Keratinocyte (primary cell): ENCODE measurements around the gene WNT10A. TPM values are rescaled to one million over a fixed set of nuclear protein-coding genes. Genes with fewer than 3 reads are reported as not detected.

Source experiments
- DNase-seq: peaks from one replicate; pipeline ENCODE4 v3.0.0-alpha.2; 2011; ENCODE audit warnings: low read depth, missing footprints, low spot score
- FAIRE-seq: peaks from 2 replicates; lab custom pipeline; 2011; peaks lifted over from hg19 to GRCh38; lab: Jason Lieb, UNC
- H2AFZ ChIP-seq: 2 replicates; pipeline ENCODE4 v1.6.0; 2012; ENCODE audit warnings: low read length, control low read depth, inconsistent platforms; ENCODE audit not compliant: control insufficient read depth
- H3K27ac ChIP-seq: 2 replicates; pipeline ENCODE4 v1.5.1; 2011; ENCODE audit warnings: low read length; ENCODE audit not compliant: control insufficient read depth, insufficient read depth
- H3K27me3 ChIP-seq: 3 replicates; pipeline ENCODE4 v1.6.0; 2011; ENCODE audit warnings: low read length; ENCODE audit not compliant: control insufficient read depth, insufficient read depth; ENCODE audit errors: extremely low read depth
- H3K36me3 ChIP-seq, 2 experiments: 2 replicates in 1 of 2; 3 replicates in 1 of 2; pipeline ENCODE4 v1.5.1; 2011; ENCODE audit warnings: low read length in 2 of 2, mild to moderate bottlenecking in 1 of 2; ENCODE audit not compliant: control insufficient read depth in 2 of 2, insufficient read depth in 2 of 2; ENCODE audit errors: extremely low read depth in 1 of 2
- H3K4me1 ChIP-seq: 3 replicates; pipeline ENCODE4 v1.5.1; 2011; ENCODE audit warnings: low read length; ENCODE audit not compliant: control insufficient read depth, insufficient read depth; ENCODE audit errors: extremely low read depth
- H3K4me2 ChIP-seq: 3 replicates; pipeline ENCODE4 v1.6.0; 2011; ENCODE audit warnings: low read depth, low read length; ENCODE audit not compliant: control insufficient read depth, insufficient read depth; ENCODE audit errors: extremely low read depth
- H3K4me3 ChIP-seq, 3 experiments: fragments of 200-600 bp in 1 of 3; sonication (generic) in 1 of 3; 2 replicates in 2 of 3; 3 replicates in 1 of 3; pipeline ENCODE4 v1.5.1; 2011 to 2016; ENCODE audit warnings: low read length in 3 of 3, mild to moderate bottlenecking in 3 of 3, control low read depth in 2 of 3, inconsistent platforms in 1 of 3, low read depth in 1 of 3, mixed read lengths in 1 of 3, mixed run types in 1 of 3, moderate library complexity in 1 of 3; ENCODE audit not compliant: control insufficient read depth in 2 of 3, insufficient read depth in 2 of 3; ENCODE audit errors: extremely low read depth in 1 of 3
- H3K79me2 ChIP-seq: 2 replicates; pipeline ENCODE4 v1.6.0; 2012; ENCODE audit warnings: low read length; ENCODE audit not compliant: control insufficient read depth, insufficient read depth
- H3K9ac ChIP-seq: 3 replicates; pipeline ENCODE4 v1.6.0; 2011; ENCODE audit warnings: low read length; ENCODE audit not compliant: control insufficient read depth, insufficient read depth; ENCODE audit errors: extremely low read depth
- H3K9me1 ChIP-seq: 3 replicates; pipeline ENCODE4 v1.6.0; 2011; ENCODE audit warnings: low read length; ENCODE audit not compliant: control insufficient read depth, insufficient read depth; ENCODE audit errors: extremely low read depth
- H3K9me3 ChIP-seq: 2 replicates; pipeline ENCODE4 v1.5.1; 2012; ENCODE audit warnings: low read depth, low read length; ENCODE audit not compliant: control insufficient read depth
- H4K20me1 ChIP-seq: 3 replicates; pipeline ENCODE4 v1.6.0; 2011; ENCODE audit warnings: low read length; ENCODE audit not compliant: control insufficient read depth, insufficient read depth; ENCODE audit errors: extremely low read depth
- CTCF ChIP-seq, 3 experiments: IDR thresholded peaks in 1 of 3; conservative IDR thresholded peaks in 1 of 3; optimal IDR thresholded peaks in 1 of 3; 2 replicates in 2 of 3; 3 replicates in 1 of 3; pipeline versions ENCODE3 to v1.5.1; 2011; ENCODE audit warnings: low read length in 3 of 3, mild to moderate bottlenecking in 3 of 3, moderate library complexity in 2 of 3, control low read depth in 1 of 3, inconsistent platforms in 1 of 3; ENCODE audit not compliant: insufficient read depth in 2 of 3; ENCODE audit errors: extremely low read depth in 1 of 3
- EZH2 ChIP-seq: IDR thresholded peaks from one replicate; pipeline ENCODE4 v1.6.1; 2012; ENCODE audit warnings: inconsistent platforms, mild to moderate bottlenecking, low read length, moderate library complexity
- dilution Hi-C: fragments of 300-500 bp; cut with MboI; formaldehyde crosslinking; loops from one replicate; pipeline ENCODE4 v1.7.0; 2020; ENCODE audit warnings: low sequenced_read_pairs; ENCODE audit not compliant: extremely low pct_ligation_motif_present
- polyA plus RNA-seq, 5 experiments: library from polyadenylated mRNA; depleted of rRNA in 3 of 5; stranded (reverse) in 3 of 5; stranded (forward) in 1 of 5; unstranded in 1 of 5; fragments of >200 nt; gene quantifications; 1 replicate in 1 of 5; 2 replicates in 3 of 5; 3 replicates in 1 of 5; pipeline versions ENCODE4 v1.2.1 to v1.2.3, GENCODE V29; 2011 to 2012; ENCODE audit warnings: missing spikeins in 2 of 5, low read depth in 1 of 5, low replicate concordance in 1 of 5

Gene WNT10A
- polyA plus RNA-seq, 1 donor (not counting 4 experiments of a cell fraction or from before 2014, with no cell fraction given), result 2.1 TPM

GRCh38 chr2:218888341-218888740 is 7.7 kb downstream of the WNT10A start:
- H3K4me2 ChIP-seq, result no peak overlapping the region
- no peaks in the 10 kb centered on the region for H3K79me2 ChIP-seq
- dilution Hi-C loops, result no loop called here
- no peak overlapping the region for H3K9ac ChIP-seq
- peaks cover 36% of the 10 kb centered on the region for H3K4me1 ChIP-seq
- no peaks in the 10 kb centered on the region for H3K9me1 ChIP-seq
- no peaks in the 10 kb centered on the region for H3K27me3 ChIP-seq
- H2AFZ ChIP-seq, result no peak overlapping the region
- FAIRE-seq (no peak), DNase-seq (no peak)
- TF ChIP-seq CTCF (optimal IDR thresholded peaks at IDR 0.05 in 1 of 3, IDR thresholded peaks at IDR 0.05 in 1 of 3, conservative IDR thresholded peaks at IDR 0.05 in 1 of 3; ENCODE audit: extremely low read depth in 1 of 3, insufficient read depth in 2 of 3, low read length in 3 of 3) (no peak), EZH2 (no peak)
- no peaks in the 10 kb centered on the region for H3K9me3 ChIP-seq
- no peak overlapping the region for H3K4me3 ChIP-seq
- no peak overlapping the region for H3K27ac ChIP-seq
- H4K20me1 ChIP-seq, result no peaks in the 10 kb centered on the region
- no peaks in the 10 kb centered on the region for H3K36me3 ChIP-seq

- no peaks in the 10 kb centered on the region for H3K27me3 ChIP-seq
- DNase-seq, result no peak
These were observed 9.3 kb downstream of the WNT10A start for GRCh38 chr2:218889937-218890336.

More at GRCh38 chr2:218889937-218890336, 9.3 kb downstream of the WNT10A start:
- H3K79me2 ChIP-seq, result no peaks in the 10 kb centered on the region
- H3K4me3 ChIP-seq, result no peak overlapping the region
- no peak overlapping the region for H3K4me2 ChIP-seq
- no peaks in the 10 kb centered on the region for H4K20me1 ChIP-seq
- H2AFZ ChIP-seq, result no peak overlapping the region
- FAIRE-seq, result no peak
- dilution Hi-C loops, result no loop called here
- H3K4me1 ChIP-seq, result peaks cover 41% of the 10 kb centered on the region
- no peaks in the 10 kb centered on the region for H3K9me3 ChIP-seq
- no peak for TF ChIP-seq CTCF (optimal IDR thresholded peaks at IDR 0.05 in 1 of 3, IDR thresholded peaks at IDR 0.05 in 1 of 3, conservative IDR thresholded peaks at IDR 0.05 in 1 of 3; ENCODE audit: extremely low read depth in 1 of 3, insufficient read depth in 2 of 3, low read length in 3 of 3)
- no peak for TF ChIP-seq EZH2
- no peaks in the 10 kb centered on the region for H3K36me3 ChIP-seq
- no peak overlapping the region for H3K9ac ChIP-seq
- no peak overlapping the region for H3K27ac ChIP-seq
- no peaks in the 10 kb centered on the region for H3K9me1 ChIP-seq
